ENCODE results near the gene ECE1. TPM values are rescaled to one million over a fixed set of nuclear protein-coding genes. Genes with fewer than 3 reads are reported as not detected.
A peak's percentile ranks its signal among the peaks of the same experiment; 100 is the strongest.

The ECE1 gene
- total RNA-seq: 100 to 1,000 TPM; 103 to 161 (median 149) TPM
- long read RNA-seq, donor 1, full-length matches to known transcripts: 103 of 205 reads
- long read RNA-seq, donor 1, partial matches to known transcripts: 32 of 205 reads
- long read RNA-seq, donor 1, other reads (novel, unspliced or antisense): 70 of 205 reads
- long read RNA-seq, donor 2, full-length matches to known transcripts: 18 of 49 reads
- long read RNA-seq, donor 2, partial matches to known transcripts: 8 of 49 reads
- long read RNA-seq, donor 2, other reads (novel, unspliced or antisense): 23 of 49 reads

- H3K36me3 ChIP-seq (ENCODE audit: low read depth): no peaks in the 10 kb centered on the region
- peak within 1 kb of the TSS; percentile 36 for H3K4me3 ChIP-seq
- peak; percentile 47 for ATAC-seq
- H3K9me3 ChIP-seq: no peaks in the 10 kb centered on the region
- DNase-seq: peak; percentile 59 to 81 (median 76)
- intact Hi-C loops (cut with DNase I, micrococcal nuclease): no loop called here
- peaks cover 27% of the 10 kb centered on the region for H3K4me1 ChIP-seq (ENCODE audit: low read depth)
- TF ChIP-seq CTCF (IDR thresholded peaks at IDR 0.05): no peak
Measured at GRCh38 chr1:21289700-21290545, at the start of gene ECE1. TSS of gene ECE1 (minus strand) at chr1:21290463. CDS start at chr1:21290414, 49 bp downstream.

- Histone ChIP-seq H3K36me3 (ENCODE audit: low read depth) (no peaks in the 10 kb centered on the region), H3K4me1 (ENCODE audit: low read depth) (peaks cover 86% of the 10 kb centered on the region), H3K9me3 (no peaks in the 10 kb centered on the region), H3K4me3 (no peak overlapping the region)
- no peak for DNase-seq
- intact Hi-C loops (cut with DNase I, micrococcal nuclease): no loop called here
- no peak for TF ChIP-seq CTCF (IDR thresholded peaks at IDR 0.05)
- peak; percentile 17 for ATAC-seq
Measured at GRCh38 chr1:21339356-21340229, 49.3 kb upstream of the ECE1 start.

- H3K36me3 ChIP-seq (ENCODE audit: low read depth): no peaks in the 10 kb centered on the region
- intact Hi-C loops (cut with DNase I, micrococcal nuclease): no loop called here
- H3K4me3 ChIP-seq: no peak overlapping the region
- no peak for TF ChIP-seq CTCF (IDR thresholded peaks at IDR 0.05)
- H3K4me1 ChIP-seq (ENCODE audit: low read depth): peaks cover 89% of the 10 kb centered on the region
- no peaks in the 10 kb centered on the region for H3K9me3 ChIP-seq
- DNase-seq (peak; percentile 75 to 84 (median 77)), ATAC-seq (peak; percentile 54)
Measured at GRCh38 chr1:21338573-21339355, 48.5 kb upstream of the ECE1 start.

- H3K9me3 ChIP-seq: no peaks in the 10 kb centered on the region
- ATAC-seq (peak; percentile 3), DNase-seq (peak; percentile 66 to 85 (median 78))
- H3K4me1 ChIP-seq (ENCODE audit: low read depth): peaks cover 86% of the 10 kb centered on the region
- H3K36me3 ChIP-seq (ENCODE audit: low read depth): no peaks in the 10 kb centered on the region
- no peak overlapping the region for H3K4me3 ChIP-seq
- intact Hi-C loops (cut with DNase I, micrococcal nuclease): no loop called here
- no peak for TF ChIP-seq CTCF (IDR thresholded peaks at IDR 0.05)
Measured at GRCh38 chr1:21337928-21338572, 47.8 kb upstream of the ECE1 start.

All from mucosa of descending colon (tissue), 3 donors.